ENCODE results near the gene ANKRD13B. TPM values are rescaled to one million over a fixed set of nuclear protein-coding genes. Genes with fewer than 3 reads are reported as not detected.
"Not testable (repeated sequence)": the region's sequence is repeated elsewhere in the genome, so short reads cannot be mapped to it uniquely, and the experiment has no call there.

The ANKRD13B gene
- total RNA-seq, 1 donor from 2014 or later: 17.9 TPM

DNA sequence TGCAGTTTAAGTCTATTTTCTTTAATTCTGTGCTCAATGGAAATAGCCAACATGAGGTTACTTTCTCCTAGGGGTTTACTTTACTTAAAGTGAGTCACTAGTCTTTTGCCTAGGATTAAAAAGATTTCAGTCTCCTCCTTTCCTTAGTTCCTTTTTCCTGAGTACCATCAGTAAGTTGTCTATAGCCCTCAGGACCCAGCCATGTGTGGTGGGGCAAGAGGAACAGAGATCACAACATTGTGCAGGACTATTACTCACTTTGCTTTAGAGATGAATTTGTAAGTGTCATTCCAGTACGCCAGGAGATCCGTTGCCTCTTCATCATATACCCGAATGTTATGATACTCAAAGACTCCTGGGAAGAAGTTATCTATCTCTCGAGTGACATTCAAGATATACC is 57.5 kb downstream of the ANKRD13B start:
- peaks cover 7% of the 10 kb centered on the region for H3K36me3 ChIP-seq (ENCODE audit: insufficient read depth, low read length)
- H3K79me2 ChIP-seq (ENCODE audit: insufficient read depth, low read length): no peaks in the 10 kb centered on the region
- no peaks in the 10 kb centered on the region for H3K9me3 Mint-ChIP-seq (ENCODE audit: unreplicated experiment)
- H3K9ac ChIP-seq (ENCODE audit: low read length): no peak overlapping the region
- H4K20me1 ChIP-seq (ENCODE audit: insufficient read depth, low read length): no peaks in the 10 kb centered on the region
- FAIRE-seq: no peak
- H2AFZ ChIP-seq (ENCODE audit: low read depth, low read length): no peak overlapping the region
- H3K4me3 ChIP-seq (ENCODE audit: insufficient read depth, low read depth, low read length): no peak overlapping the region
- H3K27ac ChIP-seq (ENCODE audit: low read depth, low read length): no peak overlapping the region
- H3K4me1 Mint-ChIP-seq (ENCODE audit: low read depth, unreplicated experiment): peaks cover 3% of the 10 kb centered on the region
- H3K27ac Mint-ChIP-seq (ENCODE audit: unreplicated experiment): no peak overlapping the region
- no peaks in the 10 kb centered on the region for H3K27me3 ChIP-seq (ENCODE audit: insufficient read depth, low read length)
- H3K4me1 ChIP-seq (ENCODE audit: insufficient read depth, low read length): peaks cover 1% of the 10 kb centered on the region
- no peaks in the 10 kb centered on the region for H3K27me3 Mint-ChIP-seq (ENCODE audit: low read depth, unreplicated experiment)
- peaks cover 9% of the 10 kb centered on the region for H3K36me3 Mint-ChIP-seq (ENCODE audit: low read depth, unreplicated experiment)
- no peaks in the 10 kb centered on the region for H3K9me3 ChIP-seq (ENCODE audit: insufficient read depth, low read depth, low read length)
- DNase-seq (ENCODE audit: low read depth): no peak
- no peak overlapping the region for H3K4me3 Mint-ChIP-seq (ENCODE audit: unreplicated experiment)
- TF ChIP-seq EZH2 (IDR thresholded peaks at IDR 0.05; ENCODE audit: insufficient read depth, low read length): no peak
- TF ChIP-seq, protein P1, sequence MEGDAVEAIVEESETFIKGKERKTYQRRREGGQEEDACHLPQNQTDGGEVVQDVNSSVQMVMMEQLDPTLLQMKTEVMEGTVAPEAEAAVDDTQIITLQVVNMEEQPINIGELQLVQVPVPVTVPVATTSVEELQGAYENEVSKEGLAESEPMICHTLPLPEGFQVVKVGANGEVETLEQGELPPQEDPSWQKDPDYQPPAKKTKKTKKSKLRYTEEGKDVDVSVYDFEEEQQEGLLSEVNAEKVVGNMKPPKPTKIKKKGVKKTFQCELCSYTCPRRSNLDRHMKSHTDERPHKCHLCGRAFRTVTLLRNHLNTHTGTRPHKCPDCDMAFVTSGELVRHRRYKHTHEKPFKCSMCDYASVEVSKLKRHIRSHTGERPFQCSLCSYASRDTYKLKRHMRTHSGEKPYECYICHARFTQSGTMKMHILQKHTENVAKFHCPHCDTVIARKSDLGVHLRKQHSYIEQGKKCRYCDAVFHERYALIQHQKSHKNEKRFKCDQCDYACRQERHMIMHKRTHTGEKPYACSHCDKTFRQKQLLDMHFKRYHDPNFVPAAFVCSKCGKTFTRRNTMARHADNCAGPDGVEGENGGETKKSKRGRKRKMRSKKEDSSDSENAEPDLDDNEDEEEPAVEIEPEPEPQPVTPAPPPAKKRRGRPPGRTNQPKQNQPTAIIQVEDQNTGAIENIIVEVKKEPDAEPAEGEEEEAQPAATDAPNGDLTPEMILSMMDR (IDR thresholded peaks at IDR 0.05; ENCODE audit: insufficient read depth, low read depth, low read length): no peak
- H3K4me2 ChIP-seq (ENCODE audit: low read length): no peak overlapping the region

DNA sequence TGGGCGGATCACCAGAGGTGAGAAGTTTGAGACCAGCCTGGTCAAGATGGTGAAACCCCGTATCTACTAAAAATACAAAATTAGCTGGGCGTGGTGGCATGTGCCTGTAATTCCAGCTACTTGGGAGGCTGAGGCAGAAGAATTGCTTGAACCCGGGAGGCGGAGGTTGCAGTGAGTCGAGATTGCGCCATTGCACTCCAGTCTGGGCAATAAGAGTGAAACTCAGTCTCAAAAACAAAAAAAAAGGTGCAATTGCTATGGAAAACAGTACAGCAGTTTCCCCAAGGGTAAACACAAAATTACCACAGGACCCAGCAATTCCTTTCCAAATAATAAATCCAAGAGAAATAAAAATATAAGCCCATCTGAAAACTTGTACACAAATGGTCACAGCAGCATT is 59.0 kb downstream of the ANKRD13B start:
- H3K4me1 ChIP-seq (ENCODE audit: insufficient read depth, low read length); H3K79me2 ChIP-seq (ENCODE audit: insufficient read depth, low read length); H3K9me3 Mint-ChIP-seq (ENCODE audit: unreplicated experiment); H4K20me1 ChIP-seq (ENCODE audit: insufficient read depth, low read length); H3K27ac Mint-ChIP-seq (ENCODE audit: unreplicated experiment); FAIRE-seq; H2AFZ ChIP-seq (ENCODE audit: low read depth, low read length); H3K4me1 Mint-ChIP-seq (ENCODE audit: low read depth, unreplicated experiment); DNase-seq (ENCODE audit: low read depth); H3K4me3 ChIP-seq (ENCODE audit: insufficient read depth, low read depth, low read length); H3K9ac ChIP-seq (ENCODE audit: low read length); H3K36me3 Mint-ChIP-seq (ENCODE audit: low read depth, unreplicated experiment); H3K27ac ChIP-seq (ENCODE audit: low read depth, low read length); H3K27me3 Mint-ChIP-seq (ENCODE audit: low read depth, unreplicated experiment); H3K27me3 ChIP-seq (ENCODE audit: insufficient read depth, low read length); H3K9me3 ChIP-seq (ENCODE audit: insufficient read depth, low read depth, low read length); H3K4me3 Mint-ChIP-seq (ENCODE audit: unreplicated experiment); H3K4me2 ChIP-seq (ENCODE audit: low read length): not testable (repeated sequence)
- H3K36me3 ChIP-seq (ENCODE audit: insufficient read depth, low read length): peaks cover 11% of the 10 kb centered on the region

DNA sequence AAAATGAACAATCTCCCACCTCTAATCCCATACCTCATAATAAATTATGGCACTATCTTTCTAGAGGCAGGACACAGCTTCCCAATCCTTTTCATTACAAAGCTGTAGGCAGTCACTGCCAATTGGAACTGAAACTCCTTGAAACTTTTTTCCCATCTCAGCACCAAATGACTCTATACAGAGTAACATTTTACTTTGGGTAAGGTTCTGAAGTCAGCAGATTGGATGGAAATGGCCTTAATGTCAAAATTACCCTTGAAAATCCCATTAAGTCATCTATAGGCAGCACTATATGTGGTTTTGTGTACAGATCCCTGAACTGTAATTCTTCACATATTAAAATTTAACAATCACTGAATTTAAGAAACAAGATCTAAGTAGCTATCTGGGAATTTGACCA is 60.0 kb downstream of the ANKRD13B start:
- no peak overlapping the region for H3K4me3 ChIP-seq (ENCODE audit: insufficient read depth, low read depth, low read length)
- H3K4me1 ChIP-seq (ENCODE audit: insufficient read depth, low read length): peaks cover 3% of the 10 kb centered on the region
- H3K9me3 Mint-ChIP-seq (ENCODE audit: unreplicated experiment): no peaks in the 10 kb centered on the region
- H3K27ac Mint-ChIP-seq (ENCODE audit: unreplicated experiment): no peak overlapping the region
- no peaks in the 10 kb centered on the region for H4K20me1 ChIP-seq (ENCODE audit: insufficient read depth, low read length)
- H3K9me3 ChIP-seq (ENCODE audit: insufficient read depth, low read depth, low read length): no peaks in the 10 kb centered on the region
- no peak overlapping the region for H2AFZ ChIP-seq (ENCODE audit: low read depth, low read length)
- H3K36me3 ChIP-seq (ENCODE audit: insufficient read depth, low read length): peaks cover 10% of the 10 kb centered on the region
- no peaks in the 10 kb centered on the region for H3K4me1 Mint-ChIP-seq (ENCODE audit: low read depth, unreplicated experiment)
- H3K36me3 Mint-ChIP-seq (ENCODE audit: low read depth, unreplicated experiment): peaks cover 6% of the 10 kb centered on the region
- no peak for TF ChIP-seq EZH2 (IDR thresholded peaks at IDR 0.05; ENCODE audit: insufficient read depth, low read length)
- TF ChIP-seq, protein P1 (IDR thresholded peaks at IDR 0.05; ENCODE audit: insufficient read depth, low read depth, low read length): no peak
- no peaks in the 10 kb centered on the region for H3K79me2 ChIP-seq (ENCODE audit: insufficient read depth, low read length)
- H3K27me3 Mint-ChIP-seq (ENCODE audit: low read depth, unreplicated experiment): no peaks in the 10 kb centered on the region
- H3K9ac ChIP-seq (ENCODE audit: low read length): no peak overlapping the region
- no peak overlapping the region for H3K4me2 ChIP-seq (ENCODE audit: low read length)
- no peak overlapping the region for H3K4me3 Mint-ChIP-seq (ENCODE audit: unreplicated experiment)
- FAIRE-seq (no peak), DNase-seq (ENCODE audit: low read depth) (no peak)
- no peak overlapping the region for H3K27ac ChIP-seq (ENCODE audit: low read depth, low read length)
- no peaks in the 10 kb centered on the region for H3K27me3 ChIP-seq (ENCODE audit: insufficient read depth, low read length)

Measured in astrocyte (in vitro differentiated cells and primary cell).